ENCODE data around the gene PARD6A. TPM values are rescaled to one million over a fixed set of nuclear protein-coding genes. Genes with fewer than 3 reads are reported as not detected.

PARD6A gene
- total RNA-seq, 1 experiment from 2014 or later, result 7.1 TPM

GRCh38 chr16:67661886-67662652 lies 1.3 kb downstream of the PARD6A start:
- intact Hi-C loops (cut with micrococcal nuclease; ENCODE audit: unreplicated experiment), result no loop called here
- no peaks in the 10 kb centered on the region for H3K4me1 Mint-ChIP-seq (ENCODE audit: low read depth, unreplicated experiment)
- no peaks in the 10 kb centered on the region for H3K27me3 Mint-ChIP-seq (ENCODE audit: insufficient read depth, unreplicated experiment)
- Histone ChIP-seq H3K4me3 (ENCODE audit: low read depth, low read length) (no peak overlapping the region), H3K4me1 (peaks cover 17% of the 10 kb centered on the region), H3K36me3 (ENCODE audit: control insufficient read depth, insufficient read depth, low read length) (no peaks in the 10 kb centered on the region), H3K9me3 (no peaks in the 10 kb centered on the region), H3K27me3 (replicated peaks; ENCODE audit: control insufficient read depth, insufficient read depth, low read length) (no peaks in the 10 kb centered on the region)
- peaks cover 37% of the 10 kb centered on the region for H3K36me3 Mint-ChIP-seq (ENCODE audit: insufficient read depth, unreplicated experiment)
- TF ChIP-seq CTCF (IDR thresholded peaks at IDR 0.05; ENCODE audit: insufficient read depth in 1 of 2, low read depth in 1 of 2, low read length in 1 of 2, severe bottlenecking in 1 of 2, unreplicated experiment in 1 of 2), result no peak
- no peaks in the 10 kb centered on the region for H3K9me3 Mint-ChIP-seq (ENCODE audit: unreplicated experiment)
- peak overlapping the region; percentile 96 for H3K4me3 Mint-ChIP-seq (ENCODE audit: unreplicated experiment)
- POLR2A ChIA-PET, result no interaction called here
- peak in 1 of 2 experiments; percentile 35 for DNase-seq
- TSS peak; percentile 33 for BruUV-seq (replicated peaks)
- no peak overlapping the region for H3K27ac Mint-ChIP-seq (ENCODE audit: unreplicated experiment)
- CTCF ChIA-PET, result no interaction called here

GRCh38 chr16:67662653-67663010 lies 1.9 kb downstream of the PARD6A start:
- H3K27me3 Mint-ChIP-seq (ENCODE audit: insufficient read depth, unreplicated experiment), result no peaks in the 10 kb centered on the region
- no peak for DNase-seq
- H3K27me3 ChIP-seq (replicated peaks; ENCODE audit: control insufficient read depth, insufficient read depth, low read length), result no peaks in the 10 kb centered on the region
- H3K36me3 ChIP-seq (ENCODE audit: control insufficient read depth, insufficient read depth, low read length), result no peaks in the 10 kb centered on the region
- no peaks in the 10 kb centered on the region for H3K4me1 Mint-ChIP-seq (ENCODE audit: low read depth, unreplicated experiment)
- H3K27ac Mint-ChIP-seq (ENCODE audit: unreplicated experiment), result no peak overlapping the region
- CTCF ChIA-PET, result interaction anchor here (0.6 to 6.3 kb wide), 2 partner anchors 125 to 142 kb away, joined by 3 to 60 read pairs; no protein-coding TSS in a partner anchor
- peaks cover 17% of the 10 kb centered on the region for H3K4me1 ChIP-seq
- no TSS peak for BruUV-seq (replicated peaks)
- H3K4me3 Mint-ChIP-seq (ENCODE audit: unreplicated experiment), result no peak overlapping the region
- POLR2A ChIA-PET, result no interaction called here
- H3K4me3 ChIP-seq (ENCODE audit: low read depth, low read length), result no peak overlapping the region
- no peaks in the 10 kb centered on the region for H3K9me3 ChIP-seq
- no peaks in the 10 kb centered on the region for H3K9me3 Mint-ChIP-seq (ENCODE audit: unreplicated experiment)
- intact Hi-C loops (cut with micrococcal nuclease; ENCODE audit: unreplicated experiment), result no loop called here
- H3K36me3 Mint-ChIP-seq (ENCODE audit: insufficient read depth, unreplicated experiment), result peaks cover 37% of the 10 kb centered on the region
- TF ChIP-seq CTCF (IDR thresholded peaks at IDR 0.05; ENCODE audit: insufficient read depth in 1 of 2, low read depth in 1 of 2, low read length in 1 of 2, severe bottlenecking in 1 of 2, unreplicated experiment in 1 of 2), result no peak

GRCh38 chr16:67663151-67663876 lies 2.6 kb downstream of the PARD6A start:
- peak; percentile 21 to 26 for TF ChIP-seq CTCF (IDR thresholded peaks at IDR 0.05; ENCODE audit: insufficient read depth in 1 of 2, low read depth in 1 of 2, low read length in 1 of 2, severe bottlenecking in 1 of 2, unreplicated experiment in 1 of 2)
- no peaks in the 10 kb centered on the region for H3K27me3 Mint-ChIP-seq (ENCODE audit: insufficient read depth, unreplicated experiment)
- H3K27ac Mint-ChIP-seq (ENCODE audit: unreplicated experiment), result no peak overlapping the region
- no peak overlapping the region for H3K4me3 Mint-ChIP-seq (ENCODE audit: unreplicated experiment)
- Histone ChIP-seq H3K36me3 (ENCODE audit: control insufficient read depth, insufficient read depth, low read length) (no peaks in the 10 kb centered on the region), H3K27me3 (replicated peaks; ENCODE audit: control insufficient read depth, insufficient read depth, low read length) (no peaks in the 10 kb centered on the region), H3K4me1 (peaks cover 17% of the 10 kb centered on the region), H3K4me3 (ENCODE audit: low read depth, low read length) (no peak overlapping the region), H3K9me3 (no peaks in the 10 kb centered on the region)
- POLR2A ChIA-PET, result no interaction called here
- BruUV-seq (replicated peaks), result no TSS peak
- CTCF ChIA-PET, result interaction anchor here (0.6 to 6.3 kb wide), 3 partner anchors 126 to 145 kb away, joined by 3 to 60 read pairs (median 3); no protein-coding TSS in a partner anchor
- peak; percentile 56 to 61 for DNase-seq
- H3K36me3 Mint-ChIP-seq (ENCODE audit: insufficient read depth, unreplicated experiment), result peaks cover 37% of the 10 kb centered on the region
- no peaks in the 10 kb centered on the region for H3K4me1 Mint-ChIP-seq (ENCODE audit: low read depth, unreplicated experiment)
- no peaks in the 10 kb centered on the region for H3K9me3 Mint-ChIP-seq (ENCODE audit: unreplicated experiment)
- intact Hi-C loops (cut with micrococcal nuclease; ENCODE audit: unreplicated experiment), result no loop called here
